Measurements from ENCODE around the gene OPN1LW.
"Not testable (repeated sequence)": the region's sequence is repeated elsewhere in the genome, so short reads cannot be mapped to it uniquely, and the experiment has no call there.

The OPN1LW gene

GRCh38 chrX:154135458-154136229, 8.4 kb upstream of the OPN1LW start:
- no peak for DNase-seq (ENCODE audit: low read depth)

- DNase-seq (ENCODE audit: low read depth) = peak; percentile 30
Observed at GRCh38 chrX:154136627-154137161, 7.3 kb upstream of the OPN1LW start.

DNA sequence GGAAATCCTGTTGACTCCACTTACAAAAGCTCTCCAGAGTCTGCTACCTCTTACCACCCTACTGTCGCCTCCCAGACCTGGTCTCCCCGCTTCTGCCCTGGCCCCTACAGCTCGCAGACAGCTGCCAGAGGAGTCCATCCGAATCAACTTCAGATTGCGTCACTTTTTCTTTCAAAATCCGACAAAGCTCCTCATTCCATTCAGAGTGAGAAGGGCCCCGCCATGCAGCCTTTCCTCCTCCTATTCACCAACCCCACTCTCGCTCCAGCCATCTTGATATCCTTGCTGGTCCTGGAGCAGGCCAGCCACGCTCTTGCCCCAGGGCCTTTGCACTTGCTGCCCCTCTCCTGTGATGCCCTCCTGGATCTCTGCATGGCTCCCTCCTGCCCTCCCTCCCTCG, 5.2 kb upstream of the OPN1LW start:
- DNase-seq (ENCODE audit: low read depth) = no peak

- DNase-seq (ENCODE audit: low read depth) = no peak
Observed at GRCh38 chrX:154140206-154140605, 3.8 kb upstream of the OPN1LW start.

GRCh38 chrX:154140742-154141141, 3.3 kb upstream of the OPN1LW start:
- no peak for DNase-seq (ENCODE audit: low read depth)

DNA sequence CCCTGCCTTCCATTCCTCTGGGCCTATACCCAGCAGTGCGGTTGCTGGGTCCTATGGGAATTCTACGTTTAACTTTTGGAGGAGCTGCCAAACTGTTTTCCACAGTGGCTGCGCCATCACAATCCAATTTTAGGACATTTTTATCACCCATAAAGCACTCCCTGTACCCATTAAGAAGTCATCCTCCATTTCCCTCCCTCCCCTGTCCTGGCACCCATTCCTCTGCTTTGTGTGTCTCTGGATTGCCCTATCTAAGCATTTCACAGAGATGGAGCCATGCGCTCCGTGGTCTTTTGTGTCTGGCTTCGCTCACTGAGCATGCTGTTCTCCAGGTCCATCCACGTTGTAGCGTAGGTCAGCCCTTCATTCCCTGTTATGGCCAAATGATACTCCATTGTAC, 1.7 kb upstream of the OPN1LW start:
- no peak for DNase-seq (ENCODE audit: low read depth)

GRCh38 chrX:154142950-154143745, 895 bp upstream of the OPN1LW start:
- no peak for DNase-seq (ENCODE audit: low read depth)

DNA sequence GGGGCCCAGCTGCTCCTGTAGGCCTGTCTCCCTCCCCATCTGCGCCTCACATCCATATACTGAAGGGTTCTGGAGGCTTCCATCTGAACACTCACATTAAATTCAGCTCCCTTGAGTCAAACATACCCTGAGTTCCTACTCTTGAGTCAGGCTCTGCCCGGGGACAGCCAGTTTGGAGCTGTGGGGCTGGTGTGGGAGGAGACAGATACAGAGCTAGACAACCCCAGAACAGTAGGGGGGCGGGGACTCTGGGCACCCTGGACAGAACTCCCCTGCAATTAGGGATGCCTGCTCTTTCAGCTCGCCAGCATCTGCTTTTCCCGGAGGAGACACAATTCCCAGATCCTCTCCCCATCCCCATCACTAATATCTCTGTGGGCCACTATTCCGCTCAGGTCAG, 7.0 kb downstream of the OPN1LW start:
- DNase-seq (ENCODE audit: low read depth) = not testable (repeated sequence)

DNA sequence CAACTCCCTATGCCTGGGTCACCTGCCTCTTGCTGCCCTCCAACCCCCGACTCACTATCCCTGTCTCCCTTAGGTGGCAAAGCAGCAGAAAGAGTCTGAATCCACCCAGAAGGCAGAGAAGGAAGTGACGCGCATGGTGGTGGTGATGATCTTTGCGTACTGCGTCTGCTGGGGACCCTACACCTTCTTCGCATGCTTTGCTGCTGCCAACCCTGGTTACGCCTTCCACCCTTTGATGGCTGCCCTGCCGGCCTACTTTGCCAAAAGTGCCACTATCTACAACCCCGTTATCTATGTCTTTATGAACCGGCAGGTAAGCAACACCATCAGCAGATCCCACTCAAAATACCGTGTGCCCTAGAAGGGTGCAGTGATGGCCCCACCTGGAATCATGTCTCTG, 12.2 kb downstream of the OPN1LW start:
- DNase-seq (ENCODE audit: low read depth) = not testable (repeated sequence)

- DNase-seq (ENCODE audit: low read depth) = not testable (repeated sequence)
Observed at GRCh38 chrX:154157207-154157606, 13.2 kb downstream of the OPN1LW start.

DNA sequence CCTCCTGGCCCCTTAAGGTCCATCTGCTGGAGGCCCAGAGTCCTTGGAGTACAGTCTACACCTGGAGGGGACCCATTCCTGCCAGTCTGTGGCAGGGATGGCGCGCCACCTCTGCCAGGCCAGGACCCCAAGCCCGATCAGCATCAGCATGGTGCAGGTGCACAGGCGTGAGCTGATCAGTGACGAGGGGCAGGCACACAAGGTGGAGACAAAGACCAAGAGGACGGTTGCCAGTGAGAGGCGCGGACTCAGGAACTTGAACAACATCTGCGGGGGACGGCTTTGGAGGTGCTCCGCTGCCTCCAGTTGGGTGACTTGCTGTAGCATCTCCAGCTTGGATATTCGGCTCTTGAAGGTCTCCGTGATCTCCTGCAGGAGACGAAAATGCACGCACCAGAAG, 15.3 kb downstream of the OPN1LW start:
- DNase-seq (ENCODE audit: low read depth) = not testable (repeated sequence)

DNA sequence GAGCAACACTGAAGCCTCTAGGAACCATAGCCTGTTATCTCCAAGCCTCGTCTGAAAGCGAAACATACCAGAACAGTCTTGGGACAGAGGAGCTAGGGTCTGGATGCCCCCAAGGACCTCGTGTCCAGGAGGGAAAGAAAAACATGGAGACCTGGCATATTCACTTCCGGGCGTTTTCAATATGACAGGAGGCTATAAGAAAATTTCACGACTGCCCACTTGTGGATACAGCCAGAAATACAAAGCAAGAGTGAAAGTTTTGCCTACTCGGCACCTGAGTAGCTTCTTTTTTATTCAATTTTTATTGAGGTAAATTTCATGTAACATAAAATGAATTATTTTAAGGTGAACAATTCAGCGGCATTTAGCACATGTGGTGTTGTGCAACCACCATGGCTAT, 20.9 kb downstream of the OPN1LW start:
- not testable (repeated sequence) for DNase-seq (ENCODE audit: low read depth)

DNA sequence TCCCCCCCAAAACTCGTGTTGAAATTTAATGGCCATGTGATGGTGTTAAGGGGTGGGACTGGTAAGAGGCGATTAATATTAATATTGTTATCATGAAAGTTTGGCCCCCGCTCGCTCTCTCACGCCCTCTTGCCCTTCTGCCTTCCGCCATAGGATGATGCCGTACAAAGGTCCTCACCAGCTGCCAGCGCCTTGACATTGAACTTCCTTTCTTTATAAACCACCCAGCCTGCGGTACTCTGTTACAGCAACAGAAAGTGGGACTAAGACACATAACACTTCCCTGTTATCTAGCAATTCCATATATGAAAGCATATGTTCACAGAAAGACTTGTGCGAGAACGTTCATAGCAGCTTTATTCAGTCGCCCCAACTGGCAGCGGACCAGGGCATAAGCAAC, 24.3 kb downstream of the OPN1LW start:
- DNase-seq (ENCODE audit: low read depth) = not testable (repeated sequence)

DNA sequence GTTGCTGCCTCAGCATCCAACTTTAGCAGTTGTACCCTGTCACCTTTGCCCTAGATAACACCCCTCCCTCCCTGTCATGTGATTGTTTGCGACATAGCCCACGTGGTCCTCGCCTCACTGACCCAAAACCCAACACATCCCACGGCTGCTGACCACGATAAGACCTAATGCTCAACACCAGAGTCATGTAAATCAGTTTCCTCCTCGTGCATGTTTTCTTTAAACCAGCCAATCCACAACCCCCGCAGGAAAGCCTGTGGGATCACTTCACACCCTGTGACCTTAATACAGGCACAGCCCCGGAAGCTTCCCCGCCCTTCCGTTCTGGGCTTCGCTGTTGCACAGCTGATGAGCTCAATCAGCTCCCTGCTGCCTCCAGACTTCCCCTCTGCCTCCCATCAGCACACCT, 28.5 kb downstream of the OPN1LW start:
- DNase-seq (ENCODE audit: low read depth) = not testable (repeated sequence)

DNA sequence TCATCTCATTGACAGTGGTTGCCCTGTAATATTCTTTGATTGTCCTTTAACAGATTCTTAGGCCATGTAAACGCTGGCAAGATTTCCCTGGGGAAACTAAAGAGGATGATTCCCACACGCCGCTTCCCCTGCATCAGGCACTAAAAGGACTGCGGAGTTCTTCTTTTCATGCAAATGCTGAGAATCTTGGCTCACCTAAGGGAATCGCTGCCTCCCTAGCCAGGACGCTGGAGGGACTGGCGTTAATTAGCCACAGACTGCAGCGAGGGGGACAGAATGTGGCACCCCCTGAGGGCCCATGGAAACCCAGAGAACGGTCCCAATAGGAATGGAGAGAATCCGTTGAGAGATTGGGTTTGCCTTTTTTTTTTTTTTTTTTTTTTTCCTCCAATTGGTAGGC, 30.3 kb downstream of the OPN1LW start:
- not testable (repeated sequence) for DNase-seq (ENCODE audit: low read depth)

- not testable (repeated sequence) for DNase-seq (ENCODE audit: low read depth)
Observed at GRCh38 chrX:154182296-154182695, 38.3 kb downstream of the OPN1LW start, which contains the start of gene OPN1MW. Gene OPN1MW, plus strand, starts transcription at chrX:154182596. Its CDS starts 82 bp downstream, at chrX:154182678.

GRCh38 chrX:154183794-154184193, 39.8 kb downstream of the OPN1LW start:
- not testable (repeated sequence) for DNase-seq (ENCODE audit: low read depth)

- not testable (repeated sequence) for DNase-seq (ENCODE audit: low read depth)
Observed at GRCh38 chrX:154192846-154193245, 48.8 kb downstream of the OPN1LW start.

GRCh38 chrX:154194316-154194715, 50.3 kb downstream of the OPN1LW start:
- not testable (repeated sequence) for DNase-seq (ENCODE audit: low read depth)

DNA sequence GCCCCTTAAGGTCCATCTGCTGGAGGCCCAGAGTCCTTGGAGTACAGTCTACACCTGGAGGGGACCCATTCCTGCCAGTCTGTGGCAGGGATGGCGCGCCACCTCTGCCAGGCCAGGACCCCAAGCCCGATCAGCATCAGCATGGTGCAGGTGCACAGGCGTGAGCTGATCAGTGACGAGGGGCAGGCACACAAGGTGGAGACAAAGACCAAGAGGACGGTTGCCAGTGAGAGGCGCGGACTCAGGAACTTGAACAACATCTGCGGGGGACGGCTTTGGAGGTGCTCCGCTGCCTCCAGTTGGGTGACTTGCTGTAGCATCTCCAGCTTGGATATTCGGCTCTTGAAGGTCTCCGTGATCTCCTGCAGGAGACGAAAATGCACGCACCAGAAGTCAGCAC, 52.4 kb downstream of the OPN1LW start:
- not testable (repeated sequence) for DNase-seq (ENCODE audit: low read depth)

Data from iris pigment epithelial cell (primary cell).